ENCODE data around the gene NAALADL2.
"Not testable (repeated sequence)": the region's sequence is repeated elsewhere in the genome, so short reads cannot be mapped to it uniquely, and the experiment has no call there.

The NAALADL2 gene

DNA sequence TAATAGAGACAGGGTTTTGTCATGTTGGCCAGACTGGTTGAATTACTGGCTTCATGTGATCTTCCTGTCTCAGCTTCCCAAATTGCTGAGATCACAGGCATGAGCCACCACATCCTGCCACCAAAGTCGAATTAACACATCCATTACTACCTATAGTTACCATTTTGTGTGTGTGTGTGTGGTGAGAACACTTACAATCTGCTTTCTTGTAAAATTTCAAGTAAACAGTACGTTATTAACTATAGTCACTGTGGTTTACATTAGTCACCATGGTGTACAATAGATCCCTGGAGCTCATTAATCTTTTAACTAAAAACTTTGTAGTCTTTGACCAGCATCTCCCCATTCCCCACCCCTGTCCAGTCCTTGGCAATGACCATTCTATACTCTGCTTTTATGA, 270.0 kb downstream of the NAALADL2 start:
- DNase-seq, result no peak

DNA sequence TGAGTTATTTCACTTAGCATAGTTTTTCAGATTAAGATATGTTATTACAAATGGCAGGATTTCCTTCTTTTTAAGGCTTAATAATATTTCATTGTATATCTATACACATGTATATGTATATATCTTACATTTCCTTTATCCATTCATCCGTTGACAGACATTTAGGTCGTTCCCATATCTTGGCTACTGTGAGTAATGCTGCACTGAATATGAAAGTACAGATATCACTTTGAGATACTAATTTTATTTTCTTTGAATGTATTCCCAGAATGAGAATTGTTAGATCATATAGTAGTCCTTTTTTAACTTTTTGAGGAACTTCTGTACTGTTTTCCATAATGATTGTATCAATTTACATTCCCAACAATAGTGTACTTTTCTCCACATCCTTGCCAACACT, 270.4 kb downstream of the NAALADL2 start:
- DNase-seq, result no peak

DNA sequence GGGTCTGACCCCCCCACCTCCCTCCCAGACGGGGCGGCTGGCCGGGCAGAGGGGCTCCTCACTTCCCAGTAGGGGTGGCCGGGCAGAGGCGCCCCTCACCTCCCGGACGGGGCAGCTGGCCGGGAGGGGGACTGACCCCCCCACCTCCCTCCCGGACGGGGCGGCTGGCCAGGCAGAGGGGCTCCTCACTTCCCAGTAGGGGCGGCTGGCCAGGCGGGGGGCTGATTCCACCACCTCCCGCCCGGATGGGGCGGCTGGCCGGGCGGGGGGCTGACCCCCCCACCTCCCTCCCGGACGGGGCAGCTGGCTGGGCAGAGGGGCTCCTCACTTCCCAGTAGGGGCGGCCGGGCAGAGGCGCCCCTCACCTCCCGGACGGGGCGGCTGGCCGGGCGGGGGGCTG, 272.7 kb downstream of the NAALADL2 start:
- not testable (repeated sequence) for DNase-seq

DNA sequence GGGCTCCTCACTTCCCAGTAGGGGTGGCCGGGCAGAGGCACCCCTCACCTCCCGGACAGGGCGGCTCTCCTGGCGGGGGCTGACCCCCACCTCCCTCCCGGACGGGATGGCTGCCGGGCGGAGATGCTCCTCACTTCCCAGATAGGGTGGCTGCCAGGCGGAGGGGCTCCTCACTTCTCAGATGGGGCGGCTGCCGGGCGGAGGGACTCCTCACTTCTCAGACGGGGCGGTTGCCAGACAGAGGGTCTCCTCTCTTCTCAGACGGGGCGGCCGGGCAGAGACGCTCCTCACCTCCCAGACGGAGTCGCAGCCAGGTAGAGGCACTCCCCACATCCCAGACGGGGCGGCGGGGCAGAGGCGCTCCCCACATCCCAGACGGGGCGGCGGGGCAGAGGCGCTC, 273.6 kb downstream of the NAALADL2 start:
- DNase-seq, result not testable (repeated sequence)

DNA sequence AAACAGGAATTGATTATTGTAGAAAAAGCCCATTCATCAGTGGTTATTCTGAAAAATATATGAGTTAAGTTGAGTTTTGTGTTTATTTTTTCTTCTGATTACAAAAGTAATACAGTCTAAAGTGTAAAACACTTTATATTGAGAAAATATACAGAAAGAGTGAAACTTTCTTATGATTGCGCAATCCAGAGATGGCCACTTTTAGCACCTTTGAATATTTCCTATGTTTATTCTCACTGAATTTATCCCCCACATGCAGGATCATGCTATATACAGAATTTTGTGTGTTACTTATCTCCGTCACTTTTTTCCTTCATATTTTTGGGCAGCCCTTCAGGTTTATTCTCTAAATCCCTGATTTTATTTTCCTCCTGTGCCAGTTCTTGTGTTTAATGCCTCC, 285.2 kb downstream of the NAALADL2 start:
- DNase-seq, result no peak

DNA sequence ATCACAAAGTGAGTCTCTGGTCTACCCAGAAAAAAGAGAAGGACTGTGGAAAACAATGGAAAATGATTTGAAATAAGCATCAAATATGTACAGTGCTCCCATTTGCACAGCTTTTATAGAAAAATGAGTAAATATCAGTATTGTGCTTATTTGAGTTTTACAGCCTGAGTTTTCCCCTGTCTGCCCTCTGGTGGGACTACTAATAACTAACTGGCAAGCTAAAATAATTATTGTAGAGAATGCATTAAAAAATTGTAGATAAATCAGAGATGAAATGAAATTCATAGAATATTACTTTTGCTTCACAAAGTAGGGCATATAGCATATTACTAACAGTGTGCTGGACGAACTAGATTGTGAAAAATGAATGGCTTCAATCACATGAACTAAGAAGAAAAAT, 287.1 kb downstream of the NAALADL2 start:
- DNase-seq, result no peak

DNA sequence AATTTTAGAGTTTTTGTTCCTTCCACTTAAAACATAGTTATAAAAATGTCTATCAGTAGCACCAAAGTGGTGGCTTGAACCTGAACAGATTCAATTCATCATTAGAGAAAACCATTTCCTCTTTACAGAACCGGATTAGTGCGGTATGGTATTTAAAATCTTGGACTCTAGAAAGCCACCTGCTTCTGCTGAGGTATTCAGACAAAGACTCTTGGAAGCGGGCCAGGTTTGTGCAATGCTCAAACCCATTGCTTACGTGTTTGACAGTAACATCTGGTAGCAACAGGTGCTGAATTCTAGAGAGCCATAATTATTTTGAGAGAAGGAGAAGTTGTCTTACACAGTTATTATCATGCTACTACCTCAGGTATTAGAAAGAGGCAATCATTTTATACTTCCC, 290.5 kb downstream of the NAALADL2 start:
- peak in 3 of 56 donors; percentile 2 to 22 (median 6) for DNase-seq

DNA sequence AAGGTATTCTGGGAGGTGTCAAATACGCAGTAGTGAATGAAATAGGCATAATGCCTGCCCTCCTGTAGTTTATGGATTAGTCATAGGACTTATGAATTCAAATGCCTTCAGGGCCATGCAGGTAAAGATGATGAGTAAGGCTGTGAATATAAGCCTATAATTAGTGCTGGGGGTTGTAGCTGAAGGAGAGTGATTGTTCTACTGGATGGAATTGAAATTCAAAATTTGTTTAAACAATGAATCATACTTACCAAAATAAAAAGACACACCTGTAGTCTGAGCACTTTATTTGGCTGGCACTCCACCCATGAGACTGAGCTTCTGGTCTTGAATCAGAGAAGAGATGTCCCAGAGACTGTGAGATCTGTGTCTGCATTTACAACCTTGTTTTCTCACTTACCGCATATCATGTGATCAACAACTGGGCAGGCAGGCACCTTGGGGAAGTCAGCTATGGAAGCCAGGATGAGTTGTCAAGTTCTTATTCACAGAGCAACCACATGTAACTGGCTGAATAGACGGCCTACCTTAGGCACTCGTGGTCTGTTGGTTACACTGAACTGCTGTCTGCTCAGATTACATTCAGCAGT, 291.8 kb downstream of the NAALADL2 start:
- DNase-seq, result no peak

DNA sequence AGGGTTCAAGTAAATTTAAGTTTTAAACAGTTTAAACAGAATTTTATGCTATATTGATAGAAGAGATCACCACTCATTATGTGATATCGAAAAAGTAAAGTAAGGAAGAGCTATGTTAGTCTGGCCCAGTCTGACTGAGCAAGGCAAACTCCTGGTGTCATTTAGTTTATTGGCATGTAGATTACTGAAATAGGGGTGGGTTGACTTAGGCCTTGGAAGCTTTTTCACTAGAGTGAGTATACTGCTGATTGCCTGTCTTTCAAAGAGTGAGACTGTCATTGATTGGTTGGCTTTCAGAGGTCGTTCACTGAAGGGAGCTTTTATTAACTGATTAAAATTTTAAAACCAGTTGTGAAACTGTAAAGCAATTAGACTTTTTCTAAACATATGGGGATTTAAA, 294.5 kb downstream of the NAALADL2 start:
- DNase-seq, result no peak

DNA sequence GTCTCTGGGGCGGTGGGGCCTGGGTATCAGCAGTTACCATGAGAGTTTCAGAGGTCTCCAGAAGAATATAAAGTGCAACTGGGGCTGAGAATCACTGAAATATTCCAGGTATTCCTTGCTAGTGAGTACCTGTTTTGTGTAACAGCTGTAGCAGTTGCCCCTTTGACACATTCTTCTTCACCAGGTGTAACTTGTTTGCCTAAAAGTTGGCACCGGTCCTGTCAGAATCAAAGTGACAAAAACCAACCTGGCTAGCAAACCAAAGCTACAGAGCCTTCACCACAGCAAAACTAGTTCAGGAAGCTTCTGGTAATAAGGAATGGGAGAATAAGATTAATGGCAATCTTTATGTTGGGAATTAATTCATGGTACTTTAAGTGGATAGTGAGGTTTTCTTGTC, 296.0 kb downstream of the NAALADL2 start:
- no peak for DNase-seq

DNA sequence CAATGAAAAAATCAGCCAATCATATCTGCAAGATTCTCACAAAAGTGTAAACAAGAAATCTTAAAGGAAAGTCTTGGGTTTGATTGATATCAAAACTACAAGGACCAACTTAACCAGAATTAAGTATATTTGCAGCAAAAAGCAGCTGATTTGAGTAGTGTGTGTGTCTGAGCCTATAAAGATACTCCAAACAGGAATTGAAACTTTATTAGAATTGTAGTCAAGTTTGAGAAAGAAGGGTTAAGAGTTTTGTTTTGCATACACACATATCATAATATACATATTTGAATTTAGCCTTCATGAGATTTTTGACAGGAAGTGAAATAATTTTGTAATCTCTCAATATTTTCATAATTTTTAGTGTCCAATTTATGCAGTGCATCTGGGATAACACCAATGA, 300.1 kb downstream of the NAALADL2 start:
- no peak for DNase-seq

DNA sequence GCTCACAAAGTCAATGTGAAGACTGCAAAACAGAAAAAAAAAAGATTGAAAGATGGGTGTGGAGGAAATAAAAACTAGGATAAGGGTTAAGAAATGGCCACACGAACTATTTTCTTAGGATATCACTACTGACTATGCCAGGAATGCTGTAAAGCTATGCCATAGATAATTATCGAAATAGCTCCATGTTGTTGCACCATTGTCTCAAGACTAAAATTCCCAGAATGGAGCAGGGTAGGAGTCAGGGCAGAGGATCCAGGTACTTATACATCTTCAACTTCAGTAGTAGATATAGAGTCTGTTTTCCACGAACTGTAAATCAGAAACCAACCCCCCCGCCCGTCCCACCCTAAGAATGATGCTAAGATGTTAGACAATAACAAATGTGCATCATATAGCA, 302.2 kb downstream of the NAALADL2 start:
- DNase-seq, result no peak

DNA sequence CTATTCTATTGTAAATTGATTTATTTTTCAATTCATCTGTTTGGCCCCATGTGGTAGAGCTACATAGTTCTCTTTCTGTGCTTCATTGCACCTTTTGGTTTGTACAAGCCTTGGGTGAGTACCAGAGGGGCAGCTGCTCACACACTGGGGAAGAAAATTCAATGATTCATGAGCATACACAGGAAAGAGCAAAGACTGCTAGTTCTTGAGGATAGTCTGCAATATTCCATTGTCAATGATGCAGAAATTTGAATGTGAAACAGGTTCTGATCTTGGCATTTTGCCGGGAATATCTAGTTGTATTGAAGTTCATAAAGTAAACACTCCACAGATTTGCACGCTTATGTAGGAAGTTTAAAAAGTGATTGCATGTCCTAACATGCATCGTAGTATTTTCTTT, 304.6 kb downstream of the NAALADL2 start:
- DNase-seq, result no peak

DNA sequence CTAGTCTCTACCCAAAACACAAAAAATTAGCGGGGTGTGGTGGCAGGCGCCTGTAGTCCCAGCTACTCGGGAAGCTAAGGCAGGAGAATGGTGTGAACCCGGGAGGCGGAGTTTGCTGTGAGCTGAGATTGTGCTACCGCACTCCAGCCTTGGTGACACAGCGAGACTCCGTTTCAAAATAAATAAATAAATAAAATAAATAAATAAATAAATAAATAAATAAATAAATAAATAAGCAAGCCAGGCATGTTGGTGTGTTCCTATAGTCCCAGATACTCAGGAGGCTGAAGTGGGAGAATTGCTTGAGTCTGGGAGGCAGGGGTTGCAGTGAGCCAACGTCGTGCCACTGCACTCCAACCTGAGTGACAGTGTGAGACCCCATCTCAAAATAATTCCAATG, 314.0 kb downstream of the NAALADL2 start:
- DNase-seq, result not testable (repeated sequence)

DNA sequence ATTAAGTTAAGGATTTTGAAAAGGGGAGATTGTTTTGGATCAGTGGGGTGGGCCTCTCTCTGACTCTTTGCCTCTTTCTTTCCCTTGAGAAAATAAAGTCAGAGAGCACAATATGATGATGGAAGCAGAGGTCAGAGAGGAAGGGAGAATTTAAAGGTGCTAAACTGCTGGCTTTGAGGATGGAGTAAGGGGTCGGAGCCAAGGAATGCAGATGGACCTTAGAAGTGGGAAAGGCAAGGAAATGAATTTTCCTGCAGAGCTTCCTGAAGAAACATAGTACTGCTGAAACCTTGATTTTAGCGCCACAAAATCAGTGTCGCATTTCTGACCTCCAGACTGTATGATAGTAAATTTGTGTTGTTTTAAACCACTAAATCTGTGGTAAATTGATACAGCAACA, 317.4 kb downstream of the NAALADL2 start:
- no peak for DNase-seq

DNA sequence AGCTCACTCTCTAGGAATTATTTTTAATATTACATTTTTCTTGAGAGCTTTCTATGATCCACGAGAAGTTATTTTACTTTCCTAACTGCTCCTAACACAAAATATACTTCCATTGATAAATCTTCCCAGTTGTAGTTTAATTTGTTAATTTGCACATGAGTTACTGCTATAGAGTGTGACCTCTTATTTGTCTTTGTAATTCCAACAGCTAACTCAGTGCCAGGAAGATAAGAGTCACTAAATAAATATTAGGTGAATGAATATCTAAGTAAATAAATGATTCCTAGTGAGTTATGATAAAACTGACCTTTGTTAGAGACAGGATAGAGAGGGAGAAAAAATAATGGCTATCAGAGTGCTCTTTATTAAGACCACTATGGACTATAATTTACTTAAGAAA, 319.9 kb downstream of the NAALADL2 start:
- DNase-seq, result no peak

DNA sequence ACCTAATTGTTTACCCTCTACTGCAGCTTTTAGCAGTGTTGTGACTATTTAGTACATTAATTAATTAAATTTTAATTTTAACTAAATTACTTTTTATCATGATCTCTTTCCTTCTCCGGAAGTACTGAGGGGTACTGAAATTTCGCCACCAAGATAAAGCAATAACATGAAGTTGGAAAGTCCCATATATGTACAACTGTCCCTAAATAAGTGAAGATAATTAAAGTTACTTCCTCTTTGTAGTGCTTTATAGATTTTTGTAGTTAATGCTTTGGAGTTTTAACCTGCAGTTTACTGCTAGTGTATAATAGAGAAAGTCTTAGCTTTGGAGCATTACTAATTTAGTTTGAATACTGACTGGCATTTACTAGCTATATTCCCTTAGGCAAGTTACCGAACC, 325.3 kb downstream of the NAALADL2 start:
- DNase-seq, result no peak

DNA sequence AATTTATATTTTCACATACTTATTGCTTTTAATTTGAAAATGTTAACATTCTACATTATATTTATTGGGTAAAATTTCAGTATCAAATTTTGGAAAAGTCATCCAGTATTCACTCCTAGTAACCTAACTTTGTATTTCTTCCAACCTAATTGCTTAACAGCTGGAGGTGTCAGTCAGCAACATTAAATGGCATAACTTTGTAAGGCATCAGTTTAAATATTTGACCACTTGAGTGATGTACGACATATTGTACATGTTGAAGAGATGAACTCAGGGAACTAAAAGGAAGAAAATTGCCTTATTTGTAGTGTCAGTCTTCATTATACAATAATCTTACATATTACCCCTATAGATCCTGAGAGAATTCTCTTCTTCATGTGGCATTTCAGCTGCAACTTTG, 326.8 kb downstream of the NAALADL2 start:
- no peak for DNase-seq

DNA sequence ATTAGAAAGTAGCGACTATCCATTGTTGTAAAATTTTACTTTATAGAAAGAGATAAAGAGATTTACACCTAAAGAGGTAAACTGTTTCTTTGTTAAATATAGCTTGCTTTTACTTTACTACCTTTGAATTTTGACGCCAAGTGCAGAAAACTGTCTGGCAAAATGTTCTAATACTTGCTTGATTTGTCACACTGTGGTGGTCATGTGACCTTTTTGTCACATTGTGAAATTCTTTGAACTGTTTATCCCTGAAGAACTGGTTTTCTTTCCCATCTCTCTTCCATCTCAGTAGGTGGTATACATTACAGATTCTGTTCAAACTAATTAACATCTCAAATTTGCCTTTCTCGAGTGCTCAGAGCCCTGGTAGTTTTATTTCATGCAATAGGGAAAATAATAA, 327.4 kb downstream of the NAALADL2 start:
- DNase-seq, result no peak

DNA sequence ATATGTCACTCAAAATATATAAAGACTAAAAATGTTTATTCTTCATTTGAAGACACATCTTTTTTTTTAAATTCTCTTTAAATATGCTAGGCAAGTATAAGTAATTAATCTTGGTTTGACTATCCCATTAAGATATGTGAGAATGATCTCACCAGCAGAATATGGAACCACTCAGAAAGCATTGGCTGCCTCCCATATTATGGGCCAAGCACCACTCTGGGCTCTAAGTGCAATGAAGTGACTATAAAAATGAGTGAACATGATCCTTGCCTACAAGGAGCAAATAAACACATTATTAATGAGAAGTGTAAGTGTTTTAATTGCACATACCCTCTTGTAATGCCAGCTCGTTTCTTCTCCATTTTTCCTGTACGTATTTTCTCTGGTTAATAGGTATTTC, 328.5 kb downstream of the NAALADL2 start:
- no peak for DNase-seq

DNA sequence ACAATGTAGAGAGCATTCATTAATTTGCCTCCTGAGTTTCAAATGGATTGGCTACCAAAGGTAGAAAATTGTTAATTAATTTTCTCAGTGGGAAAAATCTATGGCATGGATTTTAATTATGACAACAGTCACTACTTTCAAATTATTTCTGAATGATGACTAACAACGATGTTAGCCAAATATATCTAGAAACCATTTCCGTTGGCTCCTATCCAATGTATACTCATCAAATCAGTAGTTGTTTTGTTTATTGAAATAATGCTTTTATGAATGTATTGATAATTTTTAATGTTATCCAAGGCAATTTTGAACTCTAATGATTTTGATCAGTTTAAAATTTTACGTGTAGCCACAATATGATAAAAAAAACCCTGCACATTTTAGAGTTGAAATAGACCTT, 333.4 kb downstream of the NAALADL2 start:
- DNase-seq, result no peak

DNA sequence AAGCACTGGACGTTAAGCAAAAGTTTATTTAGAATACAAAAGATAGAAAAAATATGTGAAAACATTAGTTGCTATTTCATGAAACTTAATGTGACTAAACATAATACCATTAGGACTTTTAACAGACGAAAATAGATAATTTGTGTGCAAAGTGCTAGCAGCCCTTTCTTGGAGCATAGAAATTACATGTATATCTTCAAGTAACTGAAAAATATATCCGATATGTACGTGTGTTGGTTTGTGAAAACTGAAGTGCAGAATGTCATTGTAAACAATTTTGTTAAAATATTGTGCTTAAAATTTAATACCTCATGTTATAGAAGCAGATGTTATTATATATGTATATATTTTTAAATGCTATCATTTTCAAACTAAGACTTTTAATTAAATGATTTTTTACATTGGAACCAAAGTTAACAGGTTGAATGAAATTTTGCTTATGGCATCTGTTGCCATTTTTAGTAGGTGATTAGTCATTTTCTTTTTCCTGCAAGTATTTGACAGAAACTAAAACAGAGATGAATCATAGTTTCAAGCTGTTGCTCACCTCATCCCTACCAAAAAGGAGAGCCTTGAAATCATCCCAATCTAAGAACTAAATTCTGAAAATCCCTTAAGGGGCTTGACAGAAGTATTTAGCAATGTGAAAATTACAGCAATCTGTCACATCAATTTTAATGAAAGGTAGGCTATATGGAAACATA, 334.8 kb downstream of the NAALADL2 start:
- DNase-seq, result no peak

DNA sequence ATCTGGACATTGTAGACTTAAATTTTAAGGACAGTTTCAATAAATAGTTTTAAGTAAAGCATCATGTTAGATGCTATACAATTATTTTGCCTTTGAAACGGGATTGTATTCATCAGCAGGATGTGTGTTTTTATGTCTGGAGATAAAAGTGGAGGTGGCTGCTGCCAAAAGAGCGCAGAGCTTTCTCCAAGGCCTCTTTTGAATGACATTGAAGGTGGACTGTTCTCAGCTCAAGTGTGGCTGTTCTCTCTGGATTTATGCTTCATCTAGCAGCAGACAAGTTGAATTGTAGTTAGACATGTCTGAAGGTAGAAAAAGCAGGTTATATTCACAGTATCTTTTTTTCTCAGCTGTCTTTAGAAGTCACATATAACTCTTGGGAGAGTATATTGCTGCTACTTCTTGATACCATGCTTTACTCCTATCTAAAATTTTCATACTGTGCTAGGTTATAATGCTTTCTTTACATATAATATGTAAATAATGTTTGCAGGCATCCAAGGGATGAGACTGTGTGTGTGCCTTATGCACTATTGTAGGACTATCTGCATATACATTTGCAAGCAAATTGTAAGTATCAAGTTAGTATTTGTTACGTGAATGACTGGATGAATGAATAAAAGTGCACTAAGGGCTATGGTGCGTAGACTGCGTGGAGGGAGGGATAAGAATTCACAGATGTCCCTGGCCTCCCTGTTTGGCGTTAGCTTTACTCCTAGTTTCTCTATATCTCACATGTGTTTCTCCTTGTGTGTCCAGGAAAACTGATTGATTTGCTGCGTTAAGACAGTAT, 340.1 kb downstream of the NAALADL2 start:
- DNase-seq, result no peak

Measured in amygdala (tissue), 56 donors.